HEK293T (cell line): ENCODE measurements around the gene ATP8A2.

ENCODE experiments used
- ARNT ChIP-seq: fragments of 450-650 bp; IDR thresholded peaks from 2 replicates; pipeline ENCODE4 v1.6.1; 2017; ENCODE audit warnings: mild to moderate bottlenecking
- ELF4 ChIP-seq: fragments of 450-650 bp; IDR thresholded peaks from 2 replicates; pipeline ENCODE4 v1.6.1; 2017; ENCODE audit warnings: antibody characterized with exemption
- FOXM1 ChIP-seq: fragments of 450-650 bp; IDR thresholded peaks from 2 replicates; pipeline ENCODE4 v1.6.1; 2017; ENCODE audit warnings: mild to moderate bottlenecking, borderline replicate concordance

DNA sequence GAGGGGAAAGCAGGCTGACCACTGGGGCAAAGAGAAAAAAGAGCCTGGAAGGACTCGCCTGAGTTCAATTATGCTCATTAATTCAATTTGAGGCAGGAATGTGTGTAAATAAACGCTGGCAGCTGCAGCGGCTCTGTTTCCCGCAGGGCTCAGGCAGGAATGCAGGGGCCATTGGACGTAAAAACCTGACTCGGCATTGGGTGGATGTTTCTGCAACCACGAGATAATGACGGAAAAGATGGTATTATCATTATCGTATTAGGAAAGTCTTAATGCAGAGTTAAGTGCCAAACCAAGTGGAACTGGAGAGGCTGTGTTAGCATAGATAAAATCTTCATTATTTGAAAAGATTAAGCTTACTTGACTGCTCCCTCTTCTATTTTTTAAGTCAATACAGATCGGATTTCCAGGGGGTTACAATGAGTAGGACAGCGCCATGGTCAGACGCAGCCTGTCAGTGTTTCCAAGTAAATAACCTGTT is 510.2 kb downstream of the ATP8A2 start:
- TF ChIP-seq FOXM1 (no peak), ELF4 (no peak), ARNT (no peak)
